CD14-positive monocyte (primary cell): ENCODE data around the gene CHAD. TPM values are rescaled to one million over a fixed set of nuclear protein-coding genes. Genes with fewer than 3 reads are reported as not detected.

Experiments used
- DNase-seq, 3 donors: peaks; one replicate each; pipeline ENCODE4 v3.0.0-alpha.2; 2011 to 2022
- H2AFZ ChIP-seq: 2 replicates; pipeline ENCODE4 v1.6.0; 2012; ENCODE audit warnings: mild to moderate bottlenecking, low read depth, low read length, inconsistent platforms; ENCODE audit not compliant: insufficient read depth, poor library complexity, severe bottlenecking
- H3K27ac ChIP-seq, 2 donors: 1 replicate in 1 of 2; 2 replicates in 1 of 2; pipeline ENCODE4 v1.5.1; 2012 to 2013; ENCODE audit warnings: low read length in 2 of 2, control low read depth in 1 of 2, inconsistent platforms in 1 of 2, low read depth in 1 of 2, mild to moderate bottlenecking in 1 of 2
- H3K27me3 ChIP-seq, 2 donors: one replicate each; pipeline versions ENCODE4 v1.6.0 to v1.6.1; 2011 to 2013; ENCODE audit warnings: low read length in 2 of 2; ENCODE audit not compliant: control insufficient read depth in 2 of 2, insufficient read depth in 2 of 2
- H3K36me3 ChIP-seq, 2 donors: replicated peaks in 1 of 2; 1 replicate in 1 of 2; 2 replicates in 1 of 2; pipeline versions ENCODE4 v1.5.1 to v1.6.1; 2012 to 2013; ENCODE audit warnings: low read length in 2 of 2, control low read depth in 1 of 2, inconsistent platforms in 1 of 2, mild to moderate bottlenecking in 1 of 2; ENCODE audit not compliant: insufficient read depth in 2 of 2, control insufficient read depth in 1 of 2
- H3K4me1 ChIP-seq, 2 donors: 1 replicate in 1 of 2; 2 replicates in 1 of 2; pipeline versions ENCODE4 v1.5.1 to v1.6.1; 2012 to 2013; ENCODE audit warnings: low read length in 2 of 2, control low read depth in 1 of 2, inconsistent platforms in 1 of 2, mild to moderate bottlenecking in 1 of 2, moderate library complexity in 1 of 2; ENCODE audit not compliant: insufficient read depth in 2 of 2, control insufficient read depth in 1 of 2
- H3K4me2 ChIP-seq: replicated peaks from 2 replicates; pipeline ENCODE3; 2012; ENCODE audit warnings: low read length, moderate library complexity, mild to moderate bottlenecking; ENCODE audit not compliant: poor library complexity, severe bottlenecking; ENCODE audit errors: extremely low read depth
- H3K4me3 ChIP-seq, 3 experiments: fragments of 200-600 bp in 1 of 3; sonication (generic) in 1 of 3; replicated peaks in 1 of 3; 1 replicate in 2 of 3; 2 replicates in 1 of 3; pipeline ENCODE4 v1.5.1; 2011 to 2013; ENCODE audit warnings: low read length in 3 of 3, mild to moderate bottlenecking in 3 of 3, control low read depth in 2 of 3, low read depth in 2 of 3, inconsistent platforms in 1 of 3, moderate library complexity in 1 of 3
- H3K79me2 ChIP-seq: 2 replicates; pipeline ENCODE4 v1.6.0; 2012; ENCODE audit warnings: mild to moderate bottlenecking, control low read depth, inconsistent platforms, low read length, moderate library complexity; ENCODE audit not compliant: insufficient read depth
- H3K9ac ChIP-seq: 2 replicates; pipeline ENCODE4 v1.6.0; 2017; ENCODE audit warnings: low read length, mild to moderate bottlenecking; ENCODE audit not compliant: insufficient read depth, poor library complexity, severe bottlenecking
- H3K9me3 ChIP-seq, 2 donors: replicated peaks in 1 of 2; 1 replicate in 1 of 2; 2 replicates in 1 of 2; pipeline versions ENCODE4 v1.5.1 to v1.6.1; 2012 to 2013; ENCODE audit warnings: low read length in 2 of 2, control low read depth in 1 of 2; ENCODE audit not compliant: control insufficient read depth in 1 of 2, insufficient read depth in 1 of 2
- H4K20me1 ChIP-seq: 2 replicates; pipeline ENCODE4 v1.6.0; 2012; ENCODE audit warnings: mild to moderate bottlenecking, low read length, control low read depth, moderate library complexity; ENCODE audit not compliant: insufficient read depth
- H3K27ac Mint-ChIP-seq, 7 donors: one replicate each; pipeline ENCODE4 v1.8.0; 2020; ENCODE audit warnings: mild to moderate bottlenecking in 7 of 7, mixed read lengths in 7 of 7, moderate library complexity in 6 of 7, inconsistent platforms in 2 of 7
- H3K27me3 Mint-ChIP-seq, 3 donors: one replicate each; pipeline ENCODE4 v1.8.0; 2021 to 2022; ENCODE audit warnings: low read depth in 3 of 3, mild to moderate bottlenecking in 3 of 3, mixed read lengths in 3 of 3, moderate library complexity in 3 of 3, inconsistent platforms in 1 of 3
- H3K36me3 Mint-ChIP-seq, 2 donors: one replicate each; pipeline ENCODE4 v1.8.0; 2020; ENCODE audit warnings: mixed read lengths in 2 of 2, inconsistent platforms in 1 of 2, mild to moderate bottlenecking in 1 of 2
- H3K4me1 Mint-ChIP-seq: one replicate; pipeline ENCODE4 v1.8.0; 2020; ENCODE audit warnings: mild to moderate bottlenecking, mixed read lengths
- H3K4me3 Mint-ChIP-seq, 2 donors: one replicate each; pipeline ENCODE4 v1.8.0; 2020; ENCODE audit warnings: mild to moderate bottlenecking in 2 of 2, mixed read lengths in 2 of 2, moderate library complexity in 1 of 2
- H3K9me3 Mint-ChIP-seq, 7 donors: one replicate each; pipeline ENCODE4 v1.8.0; 2020 to 2022; ENCODE audit warnings: mixed read lengths in 7 of 7, mild to moderate bottlenecking in 6 of 7, moderate library complexity in 6 of 7, inconsistent platforms in 2 of 7
- WGBS: methylation state at CpG from one replicate; pipeline ENCODE4 v1.1.5; 2013; ENCODE audit warnings: missing lambda C conversion rate; ENCODE audit not compliant: insufficient coverage; 5-methylcytosine and 5-hydroxymethylcytosine counted together
- intact Hi-C, 2 donors: fragments of 100-400 bp; cut with micrococcal nuclease; formaldehyde crosslinking; loops; one replicate each; pipeline versions ENCODE4 v1.15.0 to v1.15.1; 2023
- polyA plus RNA-seq, 3 donors: library from polyadenylated mRNA; depleted of rRNA in 1 of 3; unstranded in 2 of 3; stranded (reverse) in 1 of 3; fragments of 300-500 nt in 2 of 3; fragments of >200 nt in 1 of 3; fragmentation: Illumina TruSeq in 2 of 3; gene quantifications; 1 replicate in 2 of 3; 2 replicates in 1 of 3; pipeline ENCODE4 v1.2.3, GENCODE V29; 2012 to 2021
- TF ChIP-seq, protein P1 (sequence below): fragments of 200-600 bp; IDR thresholded peaks from one replicate; pipeline ENCODE4 v1.8.0; 2022; ENCODE audit warnings: antibody characterized with exemption, mild to moderate bottlenecking

The CHAD gene
- polyA plus RNA-seq, 3 donors: not detected

- no peak overlapping the region for H3K4me3 ChIP-seq
- no peak overlapping the region for H3K4me2 ChIP-seq
- Mint-ChIP-seq H3K4me3 (no peak overlapping the region), H3K27me3 (peaks cover 0 to 6% (median 4%) of the 10 kb centered on the region in 3 donors), H3K36me3 (peaks cover 4 to 6% of the 10 kb centered on the region in 2 donors), H3K4me1 (peaks cover 8% of the 10 kb centered on the region), H3K27ac (no peak overlapping the region), H3K9me3 (no peaks in the 10 kb centered on the region)
- peaks cover 0 to 5% of the 10 kb centered on the region in 2 donors for H3K36me3 ChIP-seq
- no CpG with 5 or more reads among the region's 1 CpG for WGBS
- intact Hi-C loops: no loop called here
- no peaks in the 10 kb centered on the region for H4K20me1 ChIP-seq
- no peaks in the 10 kb centered on the region for H3K4me1 ChIP-seq
- H2AFZ ChIP-seq: no peak overlapping the region
- H3K27ac ChIP-seq: no peak overlapping the region
- H3K9ac ChIP-seq: no peak overlapping the region
- H3K79me2 ChIP-seq: no peaks in the 10 kb centered on the region
- no peak for DNase-seq
- no peaks in the 10 kb centered on the region for H3K9me3 ChIP-seq
- H3K27me3 ChIP-seq: no peaks in the 10 kb centered on the region
- TF ChIP-seq, protein P1, sequence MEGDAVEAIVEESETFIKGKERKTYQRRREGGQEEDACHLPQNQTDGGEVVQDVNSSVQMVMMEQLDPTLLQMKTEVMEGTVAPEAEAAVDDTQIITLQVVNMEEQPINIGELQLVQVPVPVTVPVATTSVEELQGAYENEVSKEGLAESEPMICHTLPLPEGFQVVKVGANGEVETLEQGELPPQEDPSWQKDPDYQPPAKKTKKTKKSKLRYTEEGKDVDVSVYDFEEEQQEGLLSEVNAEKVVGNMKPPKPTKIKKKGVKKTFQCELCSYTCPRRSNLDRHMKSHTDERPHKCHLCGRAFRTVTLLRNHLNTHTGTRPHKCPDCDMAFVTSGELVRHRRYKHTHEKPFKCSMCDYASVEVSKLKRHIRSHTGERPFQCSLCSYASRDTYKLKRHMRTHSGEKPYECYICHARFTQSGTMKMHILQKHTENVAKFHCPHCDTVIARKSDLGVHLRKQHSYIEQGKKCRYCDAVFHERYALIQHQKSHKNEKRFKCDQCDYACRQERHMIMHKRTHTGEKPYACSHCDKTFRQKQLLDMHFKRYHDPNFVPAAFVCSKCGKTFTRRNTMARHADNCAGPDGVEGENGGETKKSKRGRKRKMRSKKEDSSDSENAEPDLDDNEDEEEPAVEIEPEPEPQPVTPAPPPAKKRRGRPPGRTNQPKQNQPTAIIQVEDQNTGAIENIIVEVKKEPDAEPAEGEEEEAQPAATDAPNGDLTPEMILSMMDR: no peak
Measured at GRCh38 chr17:50491505-50491904, 22.8 kb upstream of the CHAD start.

GRCh38 chr17:50488880-50489279, 20.2 kb upstream of the CHAD start:
- Histone ChIP-seq H2AFZ (no peak overlapping the region), H3K4me3 (no peak overlapping the region), H3K4me2 (no peak overlapping the region), H3K9ac (no peak overlapping the region), H3K36me3 (peaks cover 19 to 29% of the 10 kb centered on the region in 2 donors), H4K20me1 (no peaks in the 10 kb centered on the region), H3K9me3 (no peaks in the 10 kb centered on the region), H3K27ac (no peak overlapping the region), H3K4me1 (no peaks in the 10 kb centered on the region), H3K79me2 (no peaks in the 10 kb centered on the region), H3K27me3 (no peaks in the 10 kb centered on the region)
- H3K27ac Mint-ChIP-seq: peak overlapping the region in 1 of 7 donors; percentile 31
- H3K4me3 Mint-ChIP-seq: no peak overlapping the region
- TF ChIP-seq, protein P1: no peak
- 100% methylated on average over 2 of the region's 2 CpGs for WGBS
- intact Hi-C loops: loop anchor here in 1 of 2 donors (10.0 kb wide), 1 partner anchor 56 kb away; the partner anchor contains the start of gene SPATA20
- H3K27me3 Mint-ChIP-seq: peaks cover 0 to 1% (median 1%) of the 10 kb centered on the region in 3 donors
- peaks cover 24 to 25% of the 10 kb centered on the region in 2 donors for H3K36me3 Mint-ChIP-seq
- H3K4me1 Mint-ChIP-seq: peaks cover 8% of the 10 kb centered on the region
- H3K9me3 Mint-ChIP-seq: no peaks in the 10 kb centered on the region
- DNase-seq: no peak
